Stimulated activated CD8-positive, alpha-beta memory T cell treated with anti-CD3 and anti-CD28 coated beads, Interleukin-15, amount 100 ng/mL, for 24 hours (primary cell): Measurements from ENCODE around the gene BACH2.
A peak's percentile ranks its signal among the peaks of the same experiment; 100 is the strongest.
"Not testable (repeated sequence)": the region's sequence is repeated elsewhere in the genome, so short reads cannot be mapped to it uniquely, and the experiment has no call there.

Experiments
- DNase-seq: peaks from one replicate; pipeline ENCODE4 v3.0.0-alpha.2; 2020; ENCODE audit warnings: low read depth

Gene BACH2

GRCh38 chr6:90124874-90125510 lies 171.7 kb downstream of the BACH2 start:
- no peak for DNase-seq

DNA sequence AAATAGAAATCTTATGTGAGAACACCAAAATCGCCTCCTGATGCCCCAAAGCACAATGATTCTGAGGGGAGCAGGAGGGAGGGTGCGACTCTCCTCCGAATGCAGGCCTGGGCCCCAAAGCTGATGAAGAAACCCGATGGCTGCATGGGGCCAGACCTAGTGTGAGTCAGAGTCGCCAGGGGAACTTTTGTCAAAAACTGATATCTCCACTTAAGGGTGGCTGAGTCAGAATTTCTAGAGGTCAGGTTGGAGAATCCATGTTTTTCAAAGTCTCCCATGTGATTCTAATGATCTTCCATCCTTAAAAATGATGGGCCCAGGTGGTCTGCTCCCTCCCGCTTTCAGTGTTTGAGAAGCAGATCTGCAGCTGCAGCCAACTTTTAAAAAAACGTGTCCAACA lies 172.8 kb downstream of the BACH2 start:
- DNase-seq: no peak

DNA sequence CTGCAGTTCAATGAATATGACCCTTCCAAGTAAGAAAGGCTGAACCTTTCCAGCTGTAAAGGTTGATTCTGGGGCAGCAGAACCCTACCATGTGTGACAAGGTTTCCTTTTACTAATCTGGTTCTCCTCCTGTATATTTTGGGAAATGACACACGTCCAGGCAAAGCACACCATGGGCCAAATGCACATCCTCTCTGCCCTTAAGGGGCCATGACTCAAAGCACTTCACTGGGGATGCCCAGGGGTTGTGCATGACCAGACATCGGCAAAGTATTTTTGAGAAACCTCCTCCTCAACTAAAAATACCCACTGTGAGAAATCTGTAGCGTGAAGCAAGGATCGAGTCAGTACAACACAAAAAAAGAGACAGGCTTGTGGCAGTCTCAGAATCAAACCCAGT lies 174.7 kb downstream of the BACH2 start:
- no peak for DNase-seq

DNA sequence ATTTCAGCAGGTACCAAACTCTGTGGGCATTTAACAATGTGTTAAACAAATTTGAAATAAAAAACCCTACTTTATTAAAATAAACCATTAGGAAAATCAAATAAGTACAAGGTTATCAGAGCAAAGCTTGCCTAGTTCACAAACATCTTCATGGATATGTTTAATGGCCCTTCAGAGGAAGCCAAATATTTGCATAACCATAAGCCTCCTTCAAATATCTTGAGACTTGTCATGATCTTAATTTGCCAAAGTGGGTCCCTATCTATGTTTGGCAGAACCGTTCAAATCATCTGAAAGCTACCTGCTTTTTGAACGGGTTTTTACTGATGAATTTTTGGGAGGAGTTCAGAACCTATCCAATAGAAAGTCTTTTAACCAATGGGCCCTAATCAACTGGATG lies 176.3 kb downstream of the BACH2 start:
- DNase-seq: no peak

- no peak for DNase-seq
Measured at GRCh38 chr6:90119618-90120017, 177.0 kb downstream of the BACH2 start.

- no peak for DNase-seq
Measured at GRCh38 chr6:90118581-90118980, 178.1 kb downstream of the BACH2 start.

GRCh38 chr6:90118069-90118468 lies 178.6 kb downstream of the BACH2 start:
- no peak for DNase-seq

- DNase-seq: not testable (repeated sequence)
Measured at GRCh38 chr6:90116126-90116525, 180.5 kb downstream of the BACH2 start.

- no peak for DNase-seq
Measured at GRCh38 chr6:90113389-90113788, 183.3 kb downstream of the BACH2 start.

DNA sequence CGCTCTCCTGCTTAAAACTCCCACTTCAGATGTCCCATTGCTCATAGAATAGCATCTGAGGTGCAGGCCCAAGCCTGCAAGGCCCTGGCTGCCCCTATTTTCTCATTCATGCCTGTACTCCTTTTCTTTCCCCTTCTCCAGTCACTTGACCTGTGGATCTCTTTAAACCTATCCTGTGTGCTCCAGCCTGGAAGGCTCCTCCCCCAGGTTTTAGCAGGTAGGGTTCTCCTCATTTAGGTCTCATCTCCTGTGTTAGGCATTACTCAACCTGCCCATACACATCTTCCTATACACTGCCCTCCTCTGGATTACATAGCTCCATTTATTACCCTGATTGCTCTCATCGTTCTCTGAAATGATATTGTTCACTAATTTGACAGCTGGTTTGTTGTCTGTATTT lies 185.3 kb downstream of the BACH2 start:
- DNase-seq: no peak

- peak; percentile 23 for DNase-seq
Measured at GRCh38 chr6:90110971-90111370, 185.7 kb downstream of the BACH2 start.

DNA sequence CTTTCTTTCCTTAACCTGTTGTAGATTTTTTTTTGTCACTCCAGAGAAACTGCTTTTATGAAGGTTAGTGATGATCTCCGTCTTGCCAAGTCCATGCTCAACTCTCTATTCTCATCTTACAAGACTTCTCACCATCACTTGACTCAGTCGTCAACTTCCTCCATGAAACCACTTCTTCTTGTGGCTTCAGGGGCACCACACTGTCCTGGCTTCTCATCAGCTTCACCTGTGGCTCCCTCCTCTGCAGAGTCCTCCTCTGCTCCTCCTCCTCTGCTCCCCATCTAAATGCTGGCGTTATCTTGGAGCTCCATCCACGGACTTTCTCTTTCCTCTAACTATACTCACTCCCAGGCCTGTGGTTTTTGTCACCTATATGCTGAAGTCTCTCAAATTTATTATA lies 187.5 kb downstream of the BACH2 start:
- no peak for DNase-seq

- DNase-seq: no peak
Measured at GRCh38 chr6:90107771-90108282, 188.8 kb downstream of the BACH2 start.

DNA sequence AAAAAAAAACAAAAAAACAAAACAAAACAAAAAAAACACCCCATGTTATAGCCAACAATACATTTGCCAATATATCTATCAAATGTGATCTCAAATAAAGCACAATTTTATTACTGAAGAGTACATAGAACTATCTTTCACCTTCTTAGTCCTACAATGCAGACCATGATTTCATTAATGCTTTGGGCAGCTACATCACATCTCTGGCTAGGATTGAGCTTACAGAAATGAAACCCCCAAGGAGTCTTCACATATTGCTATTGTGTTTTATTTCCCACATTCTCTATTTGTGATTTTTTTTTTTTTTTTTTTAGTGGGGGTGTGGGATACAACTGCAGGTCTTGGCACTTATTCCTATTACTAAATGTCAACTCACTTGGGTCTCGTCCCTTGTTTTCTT lies 189.3 kb downstream of the BACH2 start:
- no peak for DNase-seq

DNA sequence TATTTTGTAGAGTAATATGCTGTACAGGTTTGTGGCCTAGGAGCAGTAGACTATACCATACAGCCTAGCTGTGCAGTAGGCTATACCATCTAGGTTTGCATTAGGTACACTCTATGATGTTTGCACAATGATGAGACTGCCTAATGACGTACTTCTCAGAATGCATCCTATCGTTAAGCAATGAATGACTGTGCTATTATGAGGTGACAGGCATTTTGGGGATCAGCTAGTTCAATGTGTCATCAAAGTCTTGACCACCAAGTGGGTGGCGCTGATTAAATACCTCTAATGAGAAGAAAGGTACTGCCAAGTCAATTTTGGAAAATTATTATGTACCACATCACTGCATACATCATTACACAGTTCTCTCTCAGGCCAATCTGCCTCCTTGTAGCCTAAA lies 190.2 kb downstream of the BACH2 start:
- DNase-seq: no peak

DNA sequence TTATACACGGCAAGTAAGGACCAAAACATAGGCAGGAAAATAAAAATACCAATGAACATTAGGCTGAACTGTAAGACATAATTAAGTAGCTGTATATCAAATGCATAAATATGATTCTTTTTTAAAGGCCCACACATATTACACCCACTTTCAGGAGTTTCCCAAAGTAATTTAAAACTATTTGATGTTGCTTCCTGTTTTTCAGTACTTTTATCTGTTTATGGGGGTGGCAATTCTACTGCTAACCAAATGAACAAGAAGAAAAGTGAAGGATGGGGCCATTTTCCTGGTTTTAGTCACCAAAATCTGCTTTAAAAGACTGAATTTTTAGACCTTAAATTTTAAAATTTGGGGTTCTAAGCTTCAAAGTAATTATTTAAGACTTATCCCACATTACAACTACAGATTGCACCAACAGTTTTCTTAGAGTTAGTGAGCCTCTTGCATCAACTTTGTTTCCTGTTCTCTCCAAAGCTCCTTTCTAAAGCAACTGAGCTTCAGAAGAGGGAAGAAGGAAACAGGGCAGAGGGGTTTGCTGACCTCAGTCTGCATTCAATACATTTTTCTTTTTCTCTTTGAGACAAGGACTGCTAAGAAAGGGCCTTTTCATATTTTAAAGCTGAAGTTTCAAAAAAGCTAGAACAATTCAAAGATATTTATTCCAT lies 191.0 kb downstream of the BACH2 start:
- no peak for DNase-seq

DNA sequence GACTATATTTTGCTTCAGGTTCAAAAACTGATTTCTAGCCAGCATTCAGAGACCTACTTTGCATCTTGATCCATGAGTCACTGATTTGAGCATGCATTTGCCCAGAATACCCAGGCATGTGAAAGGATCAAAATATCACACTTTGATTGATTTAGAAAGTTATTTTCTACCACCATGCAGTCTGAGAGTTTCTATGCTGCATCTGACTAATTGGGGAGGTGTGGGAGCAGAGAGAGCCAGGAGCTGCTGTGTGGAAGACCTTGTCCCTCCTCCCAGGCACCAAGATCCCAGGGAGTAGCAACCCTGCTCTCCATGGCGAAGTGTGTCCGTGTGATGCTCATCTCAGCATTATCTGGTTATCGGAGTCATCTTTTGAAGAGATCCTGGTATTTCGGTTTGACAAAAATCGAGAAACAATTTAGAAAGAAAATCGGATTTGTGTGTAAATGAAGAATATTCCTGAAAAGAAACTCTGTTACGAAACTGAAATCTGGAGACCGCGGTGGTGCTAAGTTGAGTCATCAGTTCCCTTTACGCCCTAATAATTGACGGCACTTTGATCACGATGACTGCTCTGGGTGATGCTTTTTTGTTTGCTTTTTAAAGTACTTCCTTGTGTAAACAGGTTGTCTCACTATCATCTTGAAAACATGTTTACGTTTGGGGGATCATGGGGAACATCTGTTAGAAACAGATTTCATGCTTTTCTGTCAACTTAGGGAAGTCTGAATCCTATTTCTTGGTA lies 193.4 kb downstream of the BACH2 start:
- DNase-seq: no peak

- no peak for DNase-seq
Measured at GRCh38 chr6:90101403-90101802, 195.2 kb downstream of the BACH2 start.

GRCh38 chr6:90100059-90100665 lies 196.5 kb downstream of the BACH2 start:
- DNase-seq: no peak

GRCh38 chr6:90098627-90099026 lies 198.0 kb downstream of the BACH2 start:
- no peak for DNase-seq

- DNase-seq: no peak
Measured at GRCh38 chr6:90098001-90098531, 198.6 kb downstream of the BACH2 start.

GRCh38 chr6:90097356-90097755 lies 199.3 kb downstream of the BACH2 start:
- DNase-seq: no peak
